ENCODE data around the gene DUSP23. TPM values are rescaled to one million over a fixed set of nuclear protein-coding genes. Genes with fewer than 3 reads are reported as not detected.
A peak's percentile ranks its signal among the peaks of the same experiment; 100 is the strongest.

DUSP23 gene
- total RNA-seq, 4 donors from 2014 or later: 47.0 to 94.6 (median 77.2) TPM

DNA sequence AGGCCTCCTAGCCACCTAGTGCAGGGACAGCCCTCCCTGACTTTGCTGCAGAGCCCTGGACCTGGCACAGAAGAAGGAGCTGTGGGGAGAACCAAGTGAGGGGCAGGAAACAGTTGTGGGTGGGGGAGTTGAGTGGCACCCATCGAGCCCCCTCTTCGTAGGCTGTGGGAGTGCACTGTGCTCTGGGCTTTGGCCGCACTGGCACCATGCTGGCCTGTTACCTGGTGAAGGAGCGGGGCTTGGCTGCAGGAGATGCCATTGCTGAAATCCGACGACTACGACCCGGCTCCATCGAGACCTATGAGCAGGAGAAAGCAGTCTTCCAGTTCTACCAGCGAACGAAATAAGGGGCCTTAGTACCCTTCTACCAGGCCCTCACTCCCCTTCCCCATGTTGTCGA, 1.2 kb downstream of the DUSP23 start:
- peak overlapping the region in 3 of 4 donors; percentile 73 to 95 (median 89) for H3K4me3 ChIP-seq
- H3K9me3 ChIP-seq: no peaks in the 10 kb centered on the region
- TF ChIP-seq, protein P1, sequence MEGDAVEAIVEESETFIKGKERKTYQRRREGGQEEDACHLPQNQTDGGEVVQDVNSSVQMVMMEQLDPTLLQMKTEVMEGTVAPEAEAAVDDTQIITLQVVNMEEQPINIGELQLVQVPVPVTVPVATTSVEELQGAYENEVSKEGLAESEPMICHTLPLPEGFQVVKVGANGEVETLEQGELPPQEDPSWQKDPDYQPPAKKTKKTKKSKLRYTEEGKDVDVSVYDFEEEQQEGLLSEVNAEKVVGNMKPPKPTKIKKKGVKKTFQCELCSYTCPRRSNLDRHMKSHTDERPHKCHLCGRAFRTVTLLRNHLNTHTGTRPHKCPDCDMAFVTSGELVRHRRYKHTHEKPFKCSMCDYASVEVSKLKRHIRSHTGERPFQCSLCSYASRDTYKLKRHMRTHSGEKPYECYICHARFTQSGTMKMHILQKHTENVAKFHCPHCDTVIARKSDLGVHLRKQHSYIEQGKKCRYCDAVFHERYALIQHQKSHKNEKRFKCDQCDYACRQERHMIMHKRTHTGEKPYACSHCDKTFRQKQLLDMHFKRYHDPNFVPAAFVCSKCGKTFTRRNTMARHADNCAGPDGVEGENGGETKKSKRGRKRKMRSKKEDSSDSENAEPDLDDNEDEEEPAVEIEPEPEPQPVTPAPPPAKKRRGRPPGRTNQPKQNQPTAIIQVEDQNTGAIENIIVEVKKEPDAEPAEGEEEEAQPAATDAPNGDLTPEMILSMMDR (IDR thresholded peaks at IDR 0.05 in 4 of 5, conservative IDR thresholded peaks at IDR 0.05 in 1 of 5): no peak
- TF ChIP-seq POLR2A (IDR thresholded peaks at IDR 0.05): no peak
- no peak for ATAC-seq
- in situ Hi-C loops (cut with MboI; ENCODE audit: low sequenced_read_pairs in 4 of 4) (loop anchor here in 3 of 4 donors (10.0 to 25.0 kb wide), 3 partner anchors 230 to 620 kb away; partner anchors contain the start of genes CADM3 (in 1 of the 3) and PIGM (in 1 of the 3)), intact Hi-C loops (cut with DNase I; ENCODE audit: low total_unique reads) (loop anchor here (2.0 to 5.0 kb wide), 3 partner anchors 49 to 155 kb away; no protein-coding TSS in a partner anchor)
- no peak for DNase-seq
- H3K36me3 ChIP-seq: no peaks in the 10 kb centered on the region
- no peaks in the 10 kb centered on the region for H3K27me3 ChIP-seq
- H3K4me1 ChIP-seq: peaks cover 15 to 20% of the 10 kb centered on the region in 2 donors
- peak overlapping the region in 3 of 4 donors; percentile 83 to 92 (median 85) for H3K27ac ChIP-seq

DNA sequence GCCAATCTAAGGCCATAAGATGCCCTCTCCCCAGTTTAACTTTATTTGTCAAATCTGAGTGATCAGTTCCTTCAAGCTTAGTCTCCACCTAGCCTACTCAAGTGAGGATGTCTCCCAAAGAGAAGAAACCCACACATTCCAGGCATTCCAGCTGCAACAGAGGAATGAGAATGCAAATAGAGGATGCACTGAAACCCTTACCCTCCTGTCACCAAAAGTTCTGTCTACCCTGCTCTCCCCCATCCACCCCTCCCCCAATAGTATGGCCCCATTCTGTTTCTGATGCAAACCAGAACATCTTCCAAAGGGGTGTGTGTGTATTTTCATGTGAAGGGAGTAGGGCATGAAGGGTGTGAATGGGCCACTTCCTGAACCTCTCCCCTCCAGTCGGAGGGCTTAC, 3.0 kb downstream of the DUSP23 start:
- H3K36me3 ChIP-seq: no peaks in the 10 kb centered on the region
- DNase-seq (no peak), ATAC-seq (no peak)
- H3K27me3 ChIP-seq: no peaks in the 10 kb centered on the region
- intact Hi-C loops (cut with DNase I; ENCODE audit: low total_unique reads): loop anchor here (5.0 kb wide), 1 partner anchor 154 kb away; no protein-coding TSS in a partner anchor
- H3K27ac ChIP-seq: no peak overlapping the region
- no peak for TF ChIP-seq POLR2A (IDR thresholded peaks at IDR 0.05)
- TF ChIP-seq, protein P1 (IDR thresholded peaks at IDR 0.05 in 4 of 5, conservative IDR thresholded peaks at IDR 0.05 in 1 of 5): no peak
- peaks cover 15 to 17% of the 10 kb centered on the region in 2 donors for H3K4me1 ChIP-seq
- in situ Hi-C loops (cut with MboI; ENCODE audit: low sequenced_read_pairs in 4 of 4): loop anchor here in 3 of 4 donors (10.0 to 25.0 kb wide), 3 partner anchors 229 to 621 kb away; partner anchors contain the start of genes CADM3 (in 1 of the 3) and PIGM (in 1 of the 3)
- no peak overlapping the region for H3K4me3 ChIP-seq
- H3K9me3 ChIP-seq: no peaks in the 10 kb centered on the region

DNA sequence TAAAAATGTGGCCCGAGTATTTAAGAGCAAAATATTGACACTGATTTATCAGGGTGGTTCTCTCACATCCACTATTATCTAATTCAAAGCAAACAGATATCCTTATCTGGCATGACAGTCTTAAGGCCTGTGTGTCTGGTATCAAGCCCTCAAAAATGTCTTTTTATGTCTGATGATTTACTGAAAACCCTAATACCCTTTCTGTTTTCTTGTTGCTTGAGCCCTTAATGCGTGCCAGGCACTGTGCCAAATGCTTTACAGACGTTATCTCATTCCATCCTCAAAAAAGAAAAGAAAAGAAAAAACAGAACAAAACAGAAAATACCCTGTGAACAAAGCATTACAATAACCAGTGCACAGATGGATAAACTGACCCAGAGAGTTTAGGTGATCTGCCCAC, 5.7 kb downstream of the DUSP23 start:
- Histone ChIP-seq H3K36me3 (no peaks in the 10 kb centered on the region), H3K27me3 (no peaks in the 10 kb centered on the region), H3K9me3 (no peaks in the 10 kb centered on the region), H3K4me3 (no peak overlapping the region), H3K4me1 (no peaks in the 10 kb centered on the region), H3K27ac (no peak overlapping the region)
- ATAC-seq (no peak), DNase-seq (no peak)
- intact Hi-C loops (cut with DNase I; ENCODE audit: low total_unique reads): no loop called here
- TF ChIP-seq, protein P1 (IDR thresholded peaks at IDR 0.05 in 4 of 5, conservative IDR thresholded peaks at IDR 0.05 in 1 of 5): no peak
- no peak for TF ChIP-seq POLR2A (IDR thresholded peaks at IDR 0.05)
- in situ Hi-C loops (cut with MboI; ENCODE audit: low sequenced_read_pairs in 4 of 4): loop anchor here in 3 of 4 donors (10.0 to 25.0 kb wide), 3 partner anchors 226 to 624 kb away; partner anchors contain the start of genes CADM3 (in 1 of the 3) and PIGM (in 1 of the 3)

DNA sequence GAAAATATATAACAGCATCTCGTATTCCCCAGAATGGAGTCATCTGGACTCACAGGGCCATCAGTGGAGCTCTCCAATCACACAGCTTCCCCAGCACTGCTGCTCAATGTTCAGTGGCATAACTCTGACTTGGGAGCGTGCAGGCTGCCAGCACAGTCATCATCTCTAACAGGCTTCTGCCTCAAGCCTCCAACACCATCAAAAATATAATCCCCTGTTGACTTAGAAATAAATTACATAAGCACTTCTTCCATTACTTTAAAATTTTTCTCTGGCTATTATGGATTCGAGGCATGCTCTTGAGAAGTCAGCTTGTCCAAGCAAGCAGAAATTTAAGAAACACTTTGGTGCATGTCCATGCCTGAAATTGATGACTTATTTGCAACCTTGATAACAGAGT, 6.2 kb downstream of the DUSP23 start:
- no peak for TF ChIP-seq POLR2A (IDR thresholded peaks at IDR 0.05)
- TF ChIP-seq, protein P1 (IDR thresholded peaks at IDR 0.05 in 4 of 5, conservative IDR thresholded peaks at IDR 0.05 in 1 of 5): no peak
- ATAC-seq (no peak), DNase-seq (no peak)
- in situ Hi-C loops (cut with MboI; ENCODE audit: low sequenced_read_pairs in 4 of 4): loop anchor here in 3 of 4 donors (10.0 to 25.0 kb wide), 3 partner anchors 225 to 625 kb away; partner anchors contain the start of genes CADM3 (in 1 of the 3) and PIGM (in 1 of the 3)
- intact Hi-C loops (cut with DNase I; ENCODE audit: low total_unique reads): no loop called here
- no peaks in the 10 kb centered on the region for H3K4me1 ChIP-seq
- no peaks in the 10 kb centered on the region for H3K9me3 ChIP-seq
- no peak overlapping the region for H3K4me3 ChIP-seq
- no peaks in the 10 kb centered on the region for H3K36me3 ChIP-seq
- no peak overlapping the region for H3K27ac ChIP-seq
- H3K27me3 ChIP-seq: no peaks in the 10 kb centered on the region
